HG03571 (cell line): Measurements from ENCODE around the gene WASHC2A.
"Not testable (repeated sequence)": the region's sequence is repeated elsewhere in the genome, so short reads cannot be mapped to it uniquely, and the experiment has no call there.

Experiments
- ATAC-seq: cut with Tn5 transposase; IDR thresholded peaks from one replicate; pipeline ENCODE4 v1.9.1; 2021; ENCODE audit not compliant: unreplicated experiment

Gene WASHC2A

GRCh38 chr10:50132841-50133240, 65.1 kb downstream of the WASHC2A start:
- not testable (repeated sequence) for ATAC-seq

DNA sequence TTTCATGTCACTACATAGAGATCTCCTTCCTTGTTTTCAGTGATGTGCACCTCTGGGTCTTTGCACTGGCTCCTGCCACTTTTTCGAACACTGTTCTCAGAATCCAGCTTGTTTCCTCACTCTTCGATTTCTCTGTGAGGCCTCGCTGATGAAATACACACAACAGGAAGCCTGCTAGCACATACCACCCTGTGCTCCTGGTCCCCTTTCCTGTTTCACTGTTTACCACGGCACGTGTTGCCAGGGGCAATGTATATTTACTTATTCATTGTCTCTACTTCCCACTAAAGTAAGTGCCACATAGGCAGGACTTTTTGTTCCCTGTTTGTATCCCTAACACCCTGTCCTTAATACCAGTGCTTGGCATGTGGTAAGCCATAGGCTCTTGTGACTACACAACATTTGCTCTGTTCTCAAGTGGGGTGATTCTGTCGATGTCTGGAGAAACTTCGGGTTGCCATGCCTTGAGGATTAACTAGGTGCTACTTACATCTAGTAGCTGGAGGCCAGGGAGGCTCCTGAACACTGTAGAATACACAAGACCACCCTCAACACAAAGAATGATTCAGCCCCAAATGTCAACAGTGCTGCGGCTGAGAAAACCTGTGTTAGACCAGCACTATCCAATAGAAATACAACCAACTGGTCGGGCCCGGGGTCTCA, 75.9 kb downstream of the WASHC2A start:
- not testable (repeated sequence) for ATAC-seq

- ATAC-seq = not testable (repeated sequence)
Measured at GRCh38 chr10:50145575-50145974, 77.8 kb downstream of the WASHC2A start.

- ATAC-seq = no peak
Measured at GRCh38 chr10:50152792-50153272, 85.1 kb downstream of the WASHC2A start.

GRCh38 chr10:50157868-50158267, 90.1 kb downstream of the WASHC2A start:
- ATAC-seq = not testable (repeated sequence)

GRCh38 chr10:50159856-50160255, 92.1 kb downstream of the WASHC2A start:
- not testable (repeated sequence) for ATAC-seq

DNA sequence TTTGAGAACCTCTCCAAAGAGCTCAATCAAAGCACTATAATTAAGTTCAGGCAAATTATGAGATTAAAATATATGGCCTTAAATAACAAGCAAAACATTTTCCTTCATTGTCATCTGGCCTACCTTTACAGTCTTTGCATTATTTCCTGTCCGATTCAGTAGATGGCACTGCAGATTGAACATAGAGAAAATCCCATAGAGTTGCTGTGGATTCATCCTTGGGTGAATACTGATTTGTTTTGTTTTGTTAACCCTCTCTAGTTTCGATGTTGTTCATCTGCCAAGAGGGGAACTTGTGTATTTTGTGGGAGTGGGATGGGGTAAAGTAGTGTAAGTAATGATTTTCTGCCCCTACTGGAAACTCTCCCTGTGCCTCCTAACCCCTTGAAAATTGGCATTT, 97.3 kb downstream of the WASHC2A start:
- ATAC-seq = not testable (repeated sequence)

- ATAC-seq = not testable (repeated sequence)
Measured at GRCh38 chr10:50167833-50168232, 100.1 kb downstream of the WASHC2A start.

- not testable (repeated sequence) for ATAC-seq
Measured at GRCh38 chr10:50169506-50169905, 101.8 kb downstream of the WASHC2A start.

- ATAC-seq = not testable (repeated sequence)
Measured at GRCh38 chr10:50174788-50175525, 107.2 kb downstream of the WASHC2A start.
